ENCODE data around the gene ASB4. TPM values are rescaled to one million over a fixed set of nuclear protein-coding genes. Genes with fewer than 3 reads are reported as not detected.

The ASB4 gene
- total RNA-seq, 2 experiments from 2014 or later: not detected

Other genes with a start within 250 kb of the ASB4 start
- not detected for gene PON1, start 161.4 kb upstream of the ASB4 start, total RNA-seq
- under 1 TPM in 1 of 2 experiments, not detected in 1; 0.40 TPM for gene PON3, start 89.6 kb upstream of the ASB4 start, total RNA-seq
- 10 to 100 TPM in 1 of 2 experiments, 1 to 10 TPM in 1; 7.4 to 11.7 TPM for gene PON2, start 50.9 kb upstream of the ASB4 start, total RNA-seq
- not detected for gene PDK4, start 110.6 kb downstream of the ASB4 start, total RNA-seq